ENCODE results near the gene RSRC1. TPM values are rescaled to one million over a fixed set of nuclear protein-coding genes. Genes with fewer than 3 reads are reported as not detected.

The RSRC1 gene
- total and polyA plus RNA-seq, 2 of the 8 experiments (the other 6 are each of a cell fraction or from before 2014, with no cell fraction given): 2.0 to 27.9 TPM

- Histone ChIP-seq H3K4me1 (replicated peaks in 1 of 4; ENCODE audit: control insufficient read depth in 3 of 4, insufficient read depth in 4 of 4, low read length in 3 of 4) (peaks cover 2 to 10% (median 4%) of the 10 kb centered on the region in 4 experiments; a peak in 5 of 7 replicates), H2AFZ (ENCODE audit: low read length) (no peak overlapping the region), H3K9me3 (ENCODE audit: insufficient read depth in 2 of 2, low read depth in 1 of 2, low read length in 1 of 2) (no peaks in the 10 kb centered on the region), H3K4me3 (ENCODE audit: extremely low read depth in 1 of 4, insufficient read depth in 2 of 4, low read depth in 3 of 4, low read length in 4 of 4) (peak overlapping the region in 2 of 4 experiments; percentile 33 to 63; a peak in 2 of 8 replicates), H2BK15ac (ENCODE audit: low read length) (no peak overlapping the region), H3K27ac (ENCODE audit: low read depth, low read length) (no peak overlapping the region), H2BK5ac (ENCODE audit: low read depth, low read length) (no peak overlapping the region), H2AK5ac (ENCODE audit: low read depth, low read length) (no peak overlapping the region), H2BK12ac (ENCODE audit: low read depth, low read length) (no peak overlapping the region), H3K4ac (replicated peaks; ENCODE audit: insufficient read length, low read depth, low read length) (no peak overlapping the region), H3K23ac (ENCODE audit: insufficient read length) (no peak overlapping the region), H3K9ac (replicated peaks in 1 of 4; ENCODE audit: extremely low read depth in 1 of 4, low read depth in 3 of 4, low read length in 3 of 4) (no peak overlapping the region), H3K4me2 (ENCODE audit: insufficient read depth in 1 of 2, low read depth in 2 of 2, low read length in 2 of 2) (peak overlapping the region; percentile 66 to 82), H3K79me1 (ENCODE audit: low read depth, low read length) (no peaks in the 10 kb centered on the region), H3K36me3 (ENCODE audit: control insufficient read depth in 2 of 4, insufficient read depth in 4 of 4, low read length in 3 of 4) (no peaks in the 10 kb centered on the region), H3K23me2 (ENCODE audit: low read depth, low read length) (peaks cover 23% of the 10 kb centered on the region; the same call in 1 of the 2 replicates), H4K8ac (ENCODE audit: extremely low read depth, insufficient read depth, low read length) (no peak overlapping the region), H2BK20ac (ENCODE audit: low read length) (no peak overlapping the region), H3K14ac (ENCODE audit: insufficient read length) (no peak overlapping the region), H3K79me2 (ENCODE audit: control insufficient read depth in 1 of 2, insufficient read depth in 2 of 2, low read length in 2 of 2) (no peaks in the 10 kb centered on the region), H4K5ac (ENCODE audit: insufficient read length, low read depth, low read length) (no peak overlapping the region), H3K18ac (ENCODE audit: extremely low read depth, low read length) (no peak overlapping the region), H3K27me3 (replicated peaks in 1 of 4; ENCODE audit: control insufficient read depth in 3 of 4, extremely low read depth in 1 of 4, insufficient read depth in 3 of 4, low read length in 3 of 4) (peaks cover 43 to 77% (median 63%) of the 10 kb centered on the region in 4 experiments), H4K20me1 (replicated peaks in 1 of 2; ENCODE audit: control insufficient read depth in 1 of 2, insufficient read depth in 2 of 2, low read length in 2 of 2) (peaks cover 5% of the 10 kb centered on the region in 2 experiments), H2BK120ac (replicated peaks; ENCODE audit: low read depth, low read length) (no peak overlapping the region), H3K56ac (replicated peaks; ENCODE audit: insufficient read length, low read depth, low read length) (no peak overlapping the region), H4K91ac (replicated peaks; ENCODE audit: insufficient read length, low read length) (no peak overlapping the region)
- ChIA-PET CTCF (ENCODE audit: partially characterized antibody) (interaction anchor here (0.9 to 3.7 kb wide), 5 partner anchors 9 to 337 kb away, joined by 3 to 43 read pairs (median 5); partner anchors contain the start of gene RSRC1), POLR2A (ENCODE audit: partially characterized antibody) (interaction anchor here (0.7 to 2.0 kb wide), 2 partner anchors 11 to 113 kb away, joined by 3 to 9 read pairs; no protein-coding TSS in a partner anchor)
- DNase-seq (ENCODE audit: low read depth in 1 of 2, low spot score in 2 of 2): no peak
- 7% methylated on average over 20 of the region's 20 CpGs; no CpG with 5 or more reads in 1 of the 2 experiments for WGBS, 2 experiments (ENCODE audit: extremely low coverage in 1 of 2, insufficient coverage in 1 of 2, insufficient read length in 1 of 2, insufficient replicate concordance in 2 of 2, low coverage in 1 of 2, low lambda C conversion rate in 2 of 2, missing lambda C conversion rate in 1 of 2)
- no peak for FAIRE-seq
- 0 out of 2 replicates have a peak, but pooled peaks have one; percentile 8 for TF ChIP-seq TCF12 (IDR thresholded peaks at IDR 0.05; ENCODE audit: low read depth, low read length)
- TF ChIP-seq HDAC6 (IDR thresholded peaks at IDR 0.05; ENCODE audit: low read depth, low read length): no peak
- no peak for TF ChIP-seq KDM1A (IDR thresholded peaks at IDR 0.05; ENCODE audit: borderline replicate concordance, low read length)
- TF ChIP-seq POU5F1 (IDR thresholded peaks at IDR 0.05; ENCODE audit: low read depth, low read length): no peak
- TF ChIP-seq KDM5A (IDR thresholded peaks at IDR 0.05; ENCODE audit: low read length): no peak
- TF ChIP-seq SP4 (IDR thresholded peaks at IDR 0.05; ENCODE audit: low read length): no peak
- no peak for TF ChIP-seq NANOG (IDR thresholded peaks at IDR 0.05; ENCODE audit: insufficient read depth, low read depth, low read length, poor library complexity, severe bottlenecking)
- no peak for TF ChIP-seq RFX5 (IDR thresholded peaks at IDR 0.05; ENCODE audit: borderline replicate concordance, low read depth, low read length)
- TF ChIP-seq BRCA1 (IDR thresholded peaks at IDR 0.05; ENCODE audit: low read depth, low read length): no peak
- TF ChIP-seq CBX8 (IDR thresholded peaks at IDR 0.05; ENCODE audit: borderline replicate concordance, low read depth, low read length): peak; percentile 89; the same call in 1 of the 2 replicates
- TF ChIP-seq RNF2 (IDR thresholded peaks at IDR 0.05; ENCODE audit: borderline replicate concordance, low read depth, low read length, missing control alignments, poor library complexity, severe bottlenecking): peak; percentile 45
Observed at GRCh38 chr3:158095814-158096704, 13.8 kb upstream of the RSRC1 start.

Data from H1 (cell line).